Natural killer cell (primary cell): Measurements from ENCODE around the gene EPB41L3. TPM values are rescaled to one million over a fixed set of nuclear protein-coding genes. Genes with fewer than 3 reads are reported as not detected.

Source experiments
- ATAC-seq, 3 donors: fragments of 150-1000 bp in 2 of 3; fragments of 200-7000 bp in 1 of 3; cut with Tn5 transposase; 1 replicate in 1 of 3; 2 replicates in 2 of 3; pipeline ENCODE4 v1.10.0; 2021; ENCODE audit warnings: mild to moderate bottlenecking in 2 of 3, moderate library complexity in 2 of 3
- DNase-seq, 2 donors: peaks; one replicate each; pipeline versions ENCODE4 v3.0.0 to v3.0.0-alpha.2; 2013 to 2021; ENCODE audit warnings: mixed read lengths in 1 of 2
- H3K27ac ChIP-seq: one replicate; pipeline ENCODE4 v1.5.1; 2013; ENCODE audit warnings: mild to moderate bottlenecking, low read length
- H3K27me3 ChIP-seq: one replicate; pipeline ENCODE4 v1.6.1; 2013; ENCODE audit warnings: low read length; ENCODE audit not compliant: control insufficient read depth, insufficient read depth
- H3K36me3 ChIP-seq: one replicate; pipeline ENCODE4 v1.6.1; 2013; ENCODE audit warnings: low read length; ENCODE audit not compliant: control insufficient read depth, insufficient read depth
- H3K4me1 ChIP-seq: one replicate; pipeline ENCODE4 v1.6.1; 2013; ENCODE audit warnings: low read length; ENCODE audit not compliant: control insufficient read depth, insufficient read depth
- H3K4me3 ChIP-seq: one replicate; pipeline ENCODE4 v1.5.1; 2013; ENCODE audit warnings: low read length
- H3K9me3 ChIP-seq: one replicate; pipeline ENCODE4 v1.6.1; 2013; ENCODE audit warnings: low read length; ENCODE audit not compliant: control insufficient read depth, insufficient read depth
- H3K27ac Mint-ChIP-seq, 2 donors: one replicate each; pipeline ENCODE4 v1.8.0; 2022; ENCODE audit warnings: mild to moderate bottlenecking in 2 of 2, mixed read lengths in 2 of 2, moderate library complexity in 1 of 2
- H3K27me3 Mint-ChIP-seq, 2 donors: one replicate each; pipeline ENCODE4 v1.8.0; 2022; ENCODE audit warnings: low read depth in 2 of 2, mixed read lengths in 2 of 2
- H3K36me3 Mint-ChIP-seq: one replicate; pipeline ENCODE4 v1.8.0; 2022; ENCODE audit warnings: mixed read lengths
- H3K4me1 Mint-ChIP-seq, 2 donors: one replicate each; pipeline ENCODE4 v1.8.0; 2022; ENCODE audit warnings: mixed read lengths in 2 of 2
- H3K4me3 Mint-ChIP-seq: one replicate; pipeline ENCODE4 v1.8.0; 2022; ENCODE audit warnings: mild to moderate bottlenecking, moderate library complexity, mixed read lengths
- H3K9me3 Mint-ChIP-seq, 2 donors: one replicate each; pipeline ENCODE4 v1.8.0; 2022; ENCODE audit warnings: mixed read lengths in 2 of 2
- WGBS: methylation state at CpG from one replicate; pipeline ENCODE4 v1.1.7; 2013; ENCODE audit warnings: missing lambda C conversion rate; ENCODE audit not compliant: insufficient coverage; 5-methylcytosine and 5-hydroxymethylcytosine counted together
- intact Hi-C: fragments of 100-400 bp; cut with micrococcal nuclease; formaldehyde crosslinking; loops from one replicate; pipeline ENCODE4 v1.14.2; 2022
- total RNA-seq, 4 donors: library from RNA; stranded (reverse); fragments of 120-200 nt in 1 of 4; gene quantifications; one replicate each; pipeline versions ENCODE4 v1.2.3 to v1.2.4, GENCODE V29; 2013 to 2022
- TF ChIP-seq, protein P1 (sequence below): fragments of 200-600 bp; IDR thresholded peaks from one replicate; pipeline ENCODE4 v1.8.0; 2022; ENCODE audit warnings: antibody characterized with exemption

The EPB41L3 gene
- total RNA-seq, 3 donors from 2014 or later (not counting 1 experiment from before 2014, with no cell fraction given) = 3.3 to 6.0 (median 4.4) TPM

DNA sequence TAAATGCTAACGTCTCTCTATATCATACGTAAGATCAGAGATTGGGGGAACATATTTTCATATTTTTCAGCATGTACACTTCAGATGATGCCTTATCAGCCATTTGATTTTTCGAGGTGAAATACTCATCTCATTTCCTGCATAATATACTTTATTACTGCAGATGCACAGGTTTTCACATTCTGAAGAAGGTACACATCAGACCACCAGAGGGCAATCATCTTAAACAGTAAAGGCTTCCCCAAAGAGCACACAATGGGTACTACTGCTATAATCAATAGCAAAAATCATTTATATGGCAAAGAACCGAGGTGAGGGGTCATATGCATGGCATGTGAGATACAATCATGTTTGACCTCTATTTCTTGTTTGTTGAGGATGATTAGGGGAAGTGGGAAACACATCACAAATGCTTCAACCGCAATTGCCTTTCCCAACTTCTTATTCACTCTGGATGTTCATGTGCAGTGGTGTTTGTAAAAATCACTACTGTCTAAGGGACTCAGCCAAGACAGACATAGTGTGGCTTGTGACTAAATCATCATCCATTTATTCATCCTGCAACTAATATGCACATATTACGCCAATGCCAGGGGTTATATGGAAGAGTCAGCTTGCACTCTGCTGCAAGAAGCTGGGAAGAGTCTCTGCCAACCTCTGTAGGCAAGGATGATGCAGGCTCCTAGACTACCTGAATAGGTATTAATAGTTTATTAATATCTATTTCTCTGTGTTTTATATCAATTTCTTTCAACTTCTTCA lies 118.7 kb downstream of the EPB41L3 start:
- Histone ChIP-seq H3K9me3 (no peaks in the 10 kb centered on the region), H3K36me3 (no peaks in the 10 kb centered on the region), H3K4me3 (no peak overlapping the region), H3K27me3 (no peaks in the 10 kb centered on the region), H3K4me1 (no peaks in the 10 kb centered on the region), H3K27ac (no peak overlapping the region)
- H3K27me3 Mint-ChIP-seq = peaks cover 5% of the 10 kb centered on the region in 2 donors
- no peaks in the 10 kb centered on the region for H3K9me3 Mint-ChIP-seq
- no peak overlapping the region for H3K27ac Mint-ChIP-seq
- DNase-seq = peak in 1 of 2 donors; percentile 58
- WGBS = 67% methylated on average over 3 of the region's 6 CpGs
- intact Hi-C loops = no loop called here
- TF ChIP-seq, protein P1, sequence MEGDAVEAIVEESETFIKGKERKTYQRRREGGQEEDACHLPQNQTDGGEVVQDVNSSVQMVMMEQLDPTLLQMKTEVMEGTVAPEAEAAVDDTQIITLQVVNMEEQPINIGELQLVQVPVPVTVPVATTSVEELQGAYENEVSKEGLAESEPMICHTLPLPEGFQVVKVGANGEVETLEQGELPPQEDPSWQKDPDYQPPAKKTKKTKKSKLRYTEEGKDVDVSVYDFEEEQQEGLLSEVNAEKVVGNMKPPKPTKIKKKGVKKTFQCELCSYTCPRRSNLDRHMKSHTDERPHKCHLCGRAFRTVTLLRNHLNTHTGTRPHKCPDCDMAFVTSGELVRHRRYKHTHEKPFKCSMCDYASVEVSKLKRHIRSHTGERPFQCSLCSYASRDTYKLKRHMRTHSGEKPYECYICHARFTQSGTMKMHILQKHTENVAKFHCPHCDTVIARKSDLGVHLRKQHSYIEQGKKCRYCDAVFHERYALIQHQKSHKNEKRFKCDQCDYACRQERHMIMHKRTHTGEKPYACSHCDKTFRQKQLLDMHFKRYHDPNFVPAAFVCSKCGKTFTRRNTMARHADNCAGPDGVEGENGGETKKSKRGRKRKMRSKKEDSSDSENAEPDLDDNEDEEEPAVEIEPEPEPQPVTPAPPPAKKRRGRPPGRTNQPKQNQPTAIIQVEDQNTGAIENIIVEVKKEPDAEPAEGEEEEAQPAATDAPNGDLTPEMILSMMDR = peak; percentile 16
- ATAC-seq = peak in 1 of 3 donors; percentile 52
- no peak overlapping the region for H3K4me3 Mint-ChIP-seq
- no peaks in the 10 kb centered on the region for H3K36me3 Mint-ChIP-seq
- H3K4me1 Mint-ChIP-seq = no peaks in the 10 kb centered on the region

DNA sequence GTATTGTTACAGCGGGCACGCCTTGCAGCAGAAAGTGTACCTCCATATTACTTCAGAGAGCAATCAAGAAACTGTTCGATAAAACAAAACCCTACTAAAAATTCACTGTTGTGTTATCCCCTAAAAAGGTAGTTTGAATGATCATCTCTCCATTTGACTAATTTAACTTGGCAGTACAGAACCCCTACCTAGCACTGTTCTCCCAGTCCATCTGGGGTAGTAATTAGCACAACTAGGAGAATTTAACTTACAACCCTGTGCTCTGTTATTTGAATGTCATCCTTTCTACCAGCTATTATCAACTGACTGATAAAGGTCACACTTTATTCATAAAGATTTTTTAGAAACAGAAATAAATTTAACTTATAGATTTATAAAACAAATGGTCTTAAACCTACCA lies 121.2 kb downstream of the EPB41L3 start:
- Histone ChIP-seq H3K36me3 (no peaks in the 10 kb centered on the region), H3K9me3 (no peaks in the 10 kb centered on the region), H3K27me3 (no peaks in the 10 kb centered on the region), H3K4me1 (no peaks in the 10 kb centered on the region), H3K27ac (no peak overlapping the region), H3K4me3 (no peak overlapping the region)
- Mint-ChIP-seq H3K4me1 (no peaks in the 10 kb centered on the region), H3K36me3 (no peaks in the 10 kb centered on the region), H3K9me3 (no peaks in the 10 kb centered on the region), H3K4me3 (no peak overlapping the region), H3K27ac (no peak overlapping the region), H3K27me3 (peaks cover 10 to 12% of the 10 kb centered on the region in 2 donors)
- ATAC-seq = no peak
- TF ChIP-seq, protein P1 = no peak
- WGBS = 100% methylated on average over 3 of the region's 3 CpGs
- intact Hi-C loops = no loop called here
- DNase-seq = no peak

DNA sequence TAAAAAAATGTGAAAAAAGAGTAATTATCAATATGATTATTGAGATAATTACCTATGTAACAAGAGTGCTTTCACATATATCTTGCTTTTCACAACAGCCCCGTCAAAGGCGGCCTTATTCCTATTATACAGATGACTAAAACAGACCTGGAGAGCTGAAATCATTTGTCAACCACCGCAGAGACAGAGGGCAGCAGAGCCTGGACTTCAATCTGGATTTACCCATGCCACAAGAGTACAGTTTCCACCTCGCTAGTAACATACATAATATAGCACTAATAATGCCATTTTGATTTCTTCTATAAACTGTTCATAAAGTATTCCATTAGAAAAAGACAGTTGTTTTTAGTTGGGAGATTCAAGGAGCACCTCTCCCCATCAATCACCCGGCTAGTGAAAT lies 121.8 kb downstream of the EPB41L3 start:
- no peaks in the 10 kb centered on the region for H3K36me3 Mint-ChIP-seq
- H3K27ac ChIP-seq = no peak overlapping the region
- no peak for ATAC-seq
- H3K27me3 ChIP-seq = no peaks in the 10 kb centered on the region
- no peak overlapping the region for H3K4me3 Mint-ChIP-seq
- peaks cover 10 to 12% of the 10 kb centered on the region in 2 donors for H3K27me3 Mint-ChIP-seq
- no peaks in the 10 kb centered on the region for H3K9me3 Mint-ChIP-seq
- no peak overlapping the region for H3K27ac Mint-ChIP-seq
- no peaks in the 10 kb centered on the region for H3K4me1 ChIP-seq
- DNase-seq = no peak
- no peaks in the 10 kb centered on the region for H3K9me3 ChIP-seq
- TF ChIP-seq, protein P1 = no peak
- WGBS = 94% methylated on average over 3 of the region's 5 CpGs
- H3K4me1 Mint-ChIP-seq = no peaks in the 10 kb centered on the region
- intact Hi-C loops = no loop called here
- no peak overlapping the region for H3K4me3 ChIP-seq
- no peaks in the 10 kb centered on the region for H3K36me3 ChIP-seq

- Histone ChIP-seq H3K27ac (no peak overlapping the region), H3K9me3 (no peaks in the 10 kb centered on the region), H3K27me3 (no peaks in the 10 kb centered on the region), H3K4me3 (no peak overlapping the region), H3K36me3 (no peaks in the 10 kb centered on the region), H3K4me1 (no peaks in the 10 kb centered on the region)
- Mint-ChIP-seq H3K4me3 (no peak overlapping the region), H3K27ac (no peak overlapping the region), H3K9me3 (no peaks in the 10 kb centered on the region), H3K36me3 (no peaks in the 10 kb centered on the region), H3K4me1 (no peaks in the 10 kb centered on the region), H3K27me3 (peaks cover 10 to 12% of the 10 kb centered on the region in 2 donors)
- DNase-seq = no peak
- intact Hi-C loops = no loop called here
- TF ChIP-seq, protein P1 = no peak
- WGBS = 82% methylated on average over 2 of the region's 3 CpGs
- ATAC-seq = no peak
Measured at GRCh38 chr18:5420906-5421305, 122.9 kb downstream of the EPB41L3 start.
